A673 (cell line): Measurements from ENCODE around the gene MAPK4. TPM values are rescaled to one million over a fixed set of nuclear protein-coding genes. Genes with fewer than 3 reads are reported as not detected.

Source experiments
- BruUV-seq: library from RNA; stranded (reverse); fragments of 400-500 nt; replicated peaks from 2 replicates; lab custom pipeline; 2021; lab: Mats Ljungman, UMichigan
- CTCF ChIA-PET: fragments of 300-600 bp; sonication (Branson Sonifier 250); formaldehyde crosslinking; loops from one replicate; lab custom pipeline; 2022; ENCODE audit warnings: antibody characterized with exemption; lab: Charles Lee
- POLR2A ChIA-PET: fragments of 300-600 bp; sonication (Branson Sonifier 250); formaldehyde crosslinking; loops from one replicate; lab custom pipeline; 2022; ENCODE audit warnings: antibody characterized with exemption; ENCODE audit not compliant: low non-redundant PET; lab: Charles Lee
- DNase-seq: peaks from one replicate; pipeline ENCODE4 v3.0.0-alpha.2; 2015; ENCODE audit warnings: low spot score
- H3K27ac ChIP-seq: fragments of 200-600 bp; sonication (generic); 2 replicates; pipeline ENCODE4 v1.5.1; 2016; ENCODE audit warnings: mixed run types, low read depth, mild to moderate bottlenecking, mixed read lengths, antibody characterized with exemption, low read length; ENCODE audit not compliant: poor library complexity, severe bottlenecking
- H3K27me3 ChIP-seq: fragments of 200-600 bp; sonication (generic); replicated peaks from 2 replicates; pipeline ENCODE4 v1.6.1; 2017; ENCODE audit warnings: mixed run types, low read depth, mild to moderate bottlenecking, mixed read lengths, antibody characterized with exemption, low read length; ENCODE audit not compliant: insufficient read depth, poor library complexity
- H3K36me3 ChIP-seq: fragments of 200-600 bp; sonication (generic); 2 replicates; pipeline ENCODE4 v1.6.1; 2016; ENCODE audit warnings: mixed run types, mild to moderate bottlenecking, mixed read lengths, antibody characterized with exemption, low read length; ENCODE audit not compliant: insufficient read depth, poor library complexity, severe bottlenecking
- H3K4me1 ChIP-seq: fragments of 200-600 bp; sonication (generic); 2 replicates; pipeline ENCODE4 v1.6.1; 2017; ENCODE audit warnings: mixed run types, mild to moderate bottlenecking, mixed read lengths, antibody characterized with exemption, low read length; ENCODE audit not compliant: insufficient read depth, poor library complexity, severe bottlenecking
- H3K4me3 ChIP-seq: fragments of 200-600 bp; sonication (generic); 2 replicates; pipeline ENCODE4 v1.5.1; 2016; ENCODE audit warnings: low read depth, mixed run types, mild to moderate bottlenecking, mixed read lengths, low read length; ENCODE audit not compliant: poor library complexity, severe bottlenecking
- H3K9me3 ChIP-seq: fragments of 200-600 bp; sonication (generic); 2 replicates; pipeline ENCODE4 v1.6.1; 2016; ENCODE audit warnings: mixed run types, low read depth, mild to moderate bottlenecking, mixed read lengths, antibody characterized with exemption, low read length; ENCODE audit not compliant: poor library complexity, severe bottlenecking
- EZH2 ChIP-seq: fragments of 200-600 bp; sonication (generic); IDR thresholded peaks from 2 replicates; pipeline ENCODE4 v1.6.1; 2017; ENCODE audit warnings: borderline replicate concordance, low read depth, mild to moderate bottlenecking, mixed read lengths, antibody characterized with exemption, low read length; ENCODE audit not compliant: poor library complexity, severe bottlenecking
- intact Hi-C: fragments of 100-400 bp; cut with micrococcal nuclease; formaldehyde crosslinking; loops from one replicate; pipeline ENCODE4 v1.10.0; 2022; ENCODE audit not compliant: unreplicated experiment
- total RNA-seq: library from RNA; stranded (reverse); gene quantifications from 2 replicates; pipeline ENCODE4 v1.2.3, GENCODE V29; 2021
- TF ChIP-seq, protein P1 (sequence below): fragments of 300-800, 200-600 bp; sonication (generic); conservative IDR thresholded peaks from 2 replicates; pipeline ENCODE4 v1.5.1; 2017; ENCODE audit warnings: low read depth, mild to moderate bottlenecking, antibody characterized with exemption, low read length, moderate library complexity, mixed read lengths

MAPK4 gene
- total RNA-seq, 1 experiment from 2014 or later = 0.62 TPM

DNA sequence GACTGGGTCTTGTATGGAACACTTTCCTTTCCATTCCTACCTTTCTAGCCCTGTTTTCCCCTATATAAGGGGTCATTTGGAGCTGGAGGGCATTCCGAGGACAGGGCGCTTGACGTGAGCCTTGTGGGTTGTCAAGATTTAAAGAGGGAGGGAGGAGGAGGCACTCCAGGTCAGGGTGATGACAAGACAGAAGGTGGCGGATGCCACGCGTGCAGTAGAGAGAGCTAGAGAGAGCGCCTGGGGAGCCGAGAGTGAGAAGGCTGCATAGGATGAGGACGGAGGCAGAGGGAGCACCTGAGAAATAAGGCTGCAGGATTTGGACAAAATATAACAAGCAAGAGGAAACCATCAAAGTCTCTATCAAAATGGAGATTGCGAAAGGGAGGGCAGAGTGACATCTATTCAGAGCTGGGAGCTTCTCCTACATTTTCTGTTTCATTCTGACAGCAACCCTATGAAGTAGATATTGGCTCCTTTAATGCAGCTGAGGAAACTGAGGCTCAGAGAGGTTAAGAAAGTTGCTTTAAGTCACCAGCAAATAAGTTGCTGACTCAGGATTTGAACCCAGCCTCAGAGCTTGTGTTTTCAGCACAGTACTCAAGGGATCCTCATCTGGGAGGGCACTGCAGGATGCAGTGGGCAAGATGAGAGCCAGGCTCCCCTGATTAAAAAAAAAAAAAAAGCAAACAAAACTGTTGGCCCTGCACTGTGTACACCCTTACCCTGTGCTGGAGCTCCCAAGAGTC is 135.7 kb downstream of the MAPK4 start:
- no TSS peak for BruUV-seq
- Histone ChIP-seq H3K4me1 (no peaks in the 10 kb centered on the region), H3K27ac (no peak overlapping the region), H3K9me3 (no peaks in the 10 kb centered on the region), H3K27me3 (no peaks in the 10 kb centered on the region), H3K36me3 (no peaks in the 10 kb centered on the region), H3K4me3 (no peak overlapping the region)
- intact Hi-C loops = no loop called here
- ChIA-PET CTCF (no interaction called here), POLR2A (no interaction called here)
- DNase-seq = no peak
- TF ChIP-seq EZH2 = no peak
- TF ChIP-seq, protein P1, sequence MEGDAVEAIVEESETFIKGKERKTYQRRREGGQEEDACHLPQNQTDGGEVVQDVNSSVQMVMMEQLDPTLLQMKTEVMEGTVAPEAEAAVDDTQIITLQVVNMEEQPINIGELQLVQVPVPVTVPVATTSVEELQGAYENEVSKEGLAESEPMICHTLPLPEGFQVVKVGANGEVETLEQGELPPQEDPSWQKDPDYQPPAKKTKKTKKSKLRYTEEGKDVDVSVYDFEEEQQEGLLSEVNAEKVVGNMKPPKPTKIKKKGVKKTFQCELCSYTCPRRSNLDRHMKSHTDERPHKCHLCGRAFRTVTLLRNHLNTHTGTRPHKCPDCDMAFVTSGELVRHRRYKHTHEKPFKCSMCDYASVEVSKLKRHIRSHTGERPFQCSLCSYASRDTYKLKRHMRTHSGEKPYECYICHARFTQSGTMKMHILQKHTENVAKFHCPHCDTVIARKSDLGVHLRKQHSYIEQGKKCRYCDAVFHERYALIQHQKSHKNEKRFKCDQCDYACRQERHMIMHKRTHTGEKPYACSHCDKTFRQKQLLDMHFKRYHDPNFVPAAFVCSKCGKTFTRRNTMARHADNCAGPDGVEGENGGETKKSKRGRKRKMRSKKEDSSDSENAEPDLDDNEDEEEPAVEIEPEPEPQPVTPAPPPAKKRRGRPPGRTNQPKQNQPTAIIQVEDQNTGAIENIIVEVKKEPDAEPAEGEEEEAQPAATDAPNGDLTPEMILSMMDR = no peak

DNA sequence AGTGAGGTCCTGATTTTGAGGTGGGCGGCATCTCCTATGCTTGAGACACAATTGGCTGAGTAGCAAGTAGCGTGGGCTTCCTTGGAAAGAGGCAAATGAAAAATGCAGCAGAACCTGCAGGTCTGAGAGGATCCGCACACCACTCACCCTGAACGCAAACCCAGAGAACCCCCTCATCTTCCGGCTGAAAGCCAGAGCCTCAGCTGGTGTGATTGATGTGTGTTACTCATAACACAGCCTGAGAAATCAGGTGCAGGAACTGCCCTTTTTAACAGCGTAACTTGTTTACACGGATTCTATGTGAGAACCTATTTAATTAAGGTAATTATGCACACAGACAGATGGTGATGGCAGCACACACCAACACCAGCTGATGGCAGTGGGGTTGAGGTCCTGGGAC is 136.5 kb downstream of the MAPK4 start:
- Histone ChIP-seq H3K4me3 (no peak overlapping the region), H3K9me3 (no peaks in the 10 kb centered on the region), H3K4me1 (no peaks in the 10 kb centered on the region), H3K27me3 (no peaks in the 10 kb centered on the region), H3K36me3 (no peaks in the 10 kb centered on the region), H3K27ac (no peak overlapping the region)
- ChIA-PET POLR2A (no interaction called here), CTCF (no interaction called here)
- no TSS peak for BruUV-seq
- no peak for DNase-seq
- TF ChIP-seq EZH2 = no peak
- TF ChIP-seq, protein P1 = no peak
- intact Hi-C loops = no loop called here

GRCh38 chr18:50696929-50697328 is 137.0 kb downstream of the MAPK4 start:
- TF ChIP-seq, protein P1 = no peak
- H3K4me3 ChIP-seq = no peak overlapping the region
- no peaks in the 10 kb centered on the region for H3K27me3 ChIP-seq
- no peaks in the 10 kb centered on the region for H3K36me3 ChIP-seq
- no peak overlapping the region for H3K27ac ChIP-seq
- no peaks in the 10 kb centered on the region for H3K9me3 ChIP-seq
- no TSS peak for BruUV-seq
- ChIA-PET POLR2A (no interaction called here), CTCF (no interaction called here)
- no peaks in the 10 kb centered on the region for H3K4me1 ChIP-seq
- intact Hi-C loops = no loop called here
- no peak for DNase-seq
